NK-92 treated with Interleukin-12 subunit alpha and Interleukin-12 subunit beta, amount 100 ng/mL, for 24 hours (cell line): ENCODE data around the gene AP1S1.
"Not testable (repeated sequence)": the region's sequence is repeated elsewhere in the genome, so short reads cannot be mapped to it uniquely, and the experiment has no call there.

Source experiments
- DNase-seq: peaks from one replicate; lab custom pipeline; 2025; lab: John Stamatoyannopoulos, UW

Gene AP1S1

GRCh38 chr7:101153969-101154692, at the start of gene AP1S1:
TSS of gene AP1S1 (plus strand) at chr7:101154476. CDS start at chr7:101154515, 39 bp downstream.
- peak; percentile 96 for DNase-seq

DNA sequence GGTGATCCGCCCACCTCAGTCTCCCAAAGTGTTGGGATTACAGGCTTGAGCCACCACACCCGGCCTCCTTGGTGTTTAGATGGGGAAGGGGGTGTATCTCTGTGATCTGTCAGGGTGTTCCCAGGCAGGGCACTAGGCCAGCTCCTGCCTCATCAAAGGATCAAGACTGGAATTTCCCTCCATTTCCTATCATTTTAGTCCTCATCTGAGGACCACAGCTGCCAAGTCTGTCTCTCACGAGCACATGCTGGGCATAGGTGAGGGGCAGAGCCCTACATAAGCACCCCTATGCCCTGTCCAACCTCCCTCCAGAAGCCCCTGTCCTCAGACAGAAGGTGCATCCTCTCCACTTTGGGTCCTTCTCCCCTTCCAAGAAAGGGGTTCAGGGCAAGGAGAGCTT, 49.5 kb upstream of the AP1S1 start:
- no peak for DNase-seq

DNA sequence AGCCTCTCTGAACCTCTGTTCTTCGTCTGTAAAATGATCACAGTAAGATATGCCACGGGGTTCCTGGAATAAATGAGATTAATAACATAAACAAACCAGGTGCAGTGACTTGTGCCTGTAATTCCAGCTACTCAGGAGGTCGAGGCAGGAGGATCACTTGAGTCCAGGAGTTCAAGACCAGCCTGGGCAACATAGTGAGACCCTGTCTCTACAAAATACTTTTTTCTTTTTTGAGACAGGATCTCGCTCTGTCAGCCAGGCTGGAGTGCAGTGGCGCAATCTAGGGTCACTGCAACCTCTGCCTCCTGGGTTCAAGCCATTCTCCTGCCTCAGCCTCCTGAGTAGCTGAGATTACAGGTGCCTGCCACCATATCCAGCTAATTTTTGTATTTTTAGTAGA, 49.0 kb upstream of the AP1S1 start:
- DNase-seq = not testable (repeated sequence)

- no peak for DNase-seq
These were observed 47.9 kb upstream of the AP1S1 start for GRCh38 chr7:101106386-101106785.

DNA sequence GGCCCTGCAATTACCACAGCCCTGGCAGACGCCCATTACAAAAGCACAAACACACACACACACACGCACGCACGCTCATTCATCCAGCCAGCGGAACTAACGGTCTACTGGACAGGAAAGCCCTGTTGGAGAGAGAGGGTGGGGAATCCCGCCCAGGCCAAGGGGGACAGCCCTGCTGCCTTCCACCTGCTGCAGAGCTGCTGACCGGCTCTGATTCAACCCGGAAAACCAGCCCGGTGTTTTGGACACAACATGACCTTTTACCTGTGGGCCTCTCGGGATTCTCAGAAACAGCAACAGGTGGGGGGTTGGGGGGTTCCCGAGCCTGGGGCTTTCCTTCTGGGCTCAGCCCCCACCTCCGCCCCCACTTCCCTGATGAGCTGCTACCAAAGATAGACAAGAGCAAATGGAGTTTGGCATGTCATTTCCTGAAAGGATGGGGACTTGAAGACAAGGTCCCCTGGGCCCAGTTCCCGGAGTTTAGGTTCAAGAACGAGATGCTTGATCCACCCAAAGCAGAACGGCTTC, 45.9 kb upstream of the AP1S1 start:
- no peak for DNase-seq

GRCh38 chr7:101108961-101109360, 45.3 kb upstream of the AP1S1 start:
- no peak for DNase-seq

DNA sequence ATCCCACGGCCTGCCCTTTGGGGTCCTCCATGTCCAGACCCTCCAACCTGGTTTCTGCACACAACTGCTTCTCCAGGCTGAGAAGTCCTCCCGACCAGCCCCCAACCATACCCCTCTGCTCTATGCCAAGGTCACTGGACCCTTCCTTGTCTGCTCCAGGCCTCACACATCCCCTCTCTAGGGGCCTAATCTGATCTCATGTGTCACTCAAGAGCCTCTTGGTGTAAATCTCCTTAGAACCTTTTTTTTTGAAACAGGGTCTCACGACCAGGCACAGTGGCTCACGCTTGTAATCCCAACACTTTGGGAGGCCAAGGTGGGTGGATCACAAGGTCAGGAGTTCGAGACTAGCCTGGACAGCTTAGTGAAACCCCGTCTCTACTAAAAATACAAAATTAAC, 44.9 kb upstream of the AP1S1 start:
- no peak for DNase-seq

GRCh38 chr7:101111261-101111660, 43.0 kb upstream of the AP1S1 start:
- DNase-seq = no peak

DNA sequence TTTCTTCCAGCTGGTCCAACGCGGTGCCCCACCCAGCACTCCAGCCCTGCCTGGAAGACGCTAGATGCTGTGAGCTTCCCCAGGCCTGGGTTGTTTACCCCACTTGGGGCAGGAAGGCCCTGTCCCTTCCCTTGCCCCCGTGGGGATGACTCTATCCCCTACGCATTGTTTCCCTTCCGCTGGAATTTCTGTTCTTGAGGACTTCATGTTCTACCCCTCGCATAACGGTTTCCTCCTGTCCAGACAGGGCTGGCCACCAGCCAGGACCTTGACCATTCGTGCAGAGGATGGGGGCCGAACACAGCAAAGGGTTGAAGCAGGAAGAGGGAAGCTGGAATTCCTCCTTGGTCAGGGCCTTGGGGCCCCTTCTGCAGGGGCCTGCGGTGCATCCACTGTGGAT, 42.0 kb upstream of the AP1S1 start:
- no peak for DNase-seq

DNA sequence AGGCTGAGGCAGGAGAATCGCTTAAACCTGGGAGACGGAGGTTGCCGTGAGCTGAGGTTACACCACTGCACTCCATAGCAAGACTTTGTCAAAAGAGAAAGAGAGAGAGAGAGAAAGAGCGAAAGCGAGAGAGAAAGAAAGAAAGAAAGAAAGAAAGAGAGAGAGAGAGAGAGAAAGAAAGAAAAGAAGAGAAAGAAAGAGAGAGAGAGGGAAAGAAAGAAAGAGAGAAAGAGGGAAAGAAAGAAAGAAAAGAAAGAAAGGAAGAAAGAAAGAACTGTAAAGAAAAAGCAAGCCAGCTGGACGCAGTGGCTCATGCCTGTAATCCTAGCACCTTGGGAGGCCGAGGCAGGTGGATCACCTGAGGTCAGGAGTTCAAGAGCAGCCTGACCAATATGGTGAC, 41.1 kb upstream of the AP1S1 start:
- not testable (repeated sequence) for DNase-seq

- DNase-seq = no peak
These were observed 40.4 kb upstream of the AP1S1 start for GRCh38 chr7:101113836-101114235.

DNA sequence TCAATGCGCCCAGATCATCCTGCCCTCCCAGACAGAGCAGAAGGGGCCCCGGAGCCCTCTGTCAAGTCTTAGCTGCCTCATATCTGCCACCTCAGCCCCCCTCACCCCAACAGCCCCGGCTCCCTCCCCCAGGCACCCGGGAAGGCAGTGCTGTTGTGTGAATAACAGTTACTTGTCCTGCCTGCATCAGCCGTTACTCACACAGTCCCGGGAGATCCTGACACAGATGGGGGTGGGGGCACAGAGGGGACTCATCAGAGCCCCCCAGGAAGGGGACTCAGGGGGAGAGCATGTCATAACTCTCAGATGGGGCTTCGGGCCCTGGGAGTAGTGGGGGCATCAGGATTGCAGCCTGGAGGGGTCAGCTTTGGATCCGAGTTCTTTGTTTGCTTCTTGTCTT, 39.8 kb upstream of the AP1S1 start:
- DNase-seq = no peak

DNA sequence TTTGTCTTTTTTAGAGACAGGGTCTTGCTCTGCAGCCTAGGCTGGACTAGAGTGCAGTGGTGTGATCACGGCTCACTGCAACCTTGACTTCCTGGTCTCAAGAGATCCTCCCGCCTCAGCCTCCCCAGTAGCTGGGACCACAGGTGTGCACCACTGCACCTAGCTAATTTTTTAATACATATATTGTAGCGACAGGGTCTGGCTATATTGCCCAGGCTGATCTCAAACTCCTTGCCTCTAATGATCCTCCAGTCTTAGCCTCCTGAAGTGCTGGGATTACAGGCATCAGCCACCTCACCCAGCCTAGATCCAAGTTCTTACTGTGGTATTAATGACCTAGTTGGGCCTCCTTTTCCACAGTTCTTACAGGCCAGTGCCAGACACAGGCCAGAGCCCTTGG, 39.1 kb upstream of the AP1S1 start:
- no peak for DNase-seq

- no peak for DNase-seq
These were observed 37.4 kb upstream of the AP1S1 start for GRCh38 chr7:101116898-101117297.

- no peak for DNase-seq
These were observed 35.4 kb upstream of the AP1S1 start for GRCh38 chr7:101118856-101119255.

DNA sequence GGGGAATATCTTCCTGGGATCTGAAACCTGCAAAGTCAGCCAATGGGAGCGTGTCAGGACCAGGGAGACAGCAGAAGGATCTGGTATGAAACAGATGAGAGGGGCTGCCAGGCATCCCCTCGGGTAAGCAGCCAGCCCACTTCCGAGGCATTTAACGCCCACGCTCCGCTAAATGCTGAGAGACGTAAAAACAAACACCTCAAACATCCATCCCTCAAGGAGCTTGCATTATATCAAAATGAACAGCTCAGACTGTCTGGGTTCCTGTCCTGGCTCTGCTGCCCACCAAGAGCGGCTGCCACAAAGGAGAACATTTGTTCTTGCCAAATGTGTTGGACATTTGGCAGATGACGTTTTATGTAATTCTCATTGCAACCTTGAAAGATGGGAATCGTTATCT, 34.4 kb upstream of the AP1S1 start:
- DNase-seq = no peak

GRCh38 chr7:101120315-101120714, 34.0 kb upstream of the AP1S1 start:
- no peak for DNase-seq

GRCh38 chr7:101121631-101121990, 32.7 kb upstream of the AP1S1 start:
- DNase-seq = not testable (repeated sequence)

DNA sequence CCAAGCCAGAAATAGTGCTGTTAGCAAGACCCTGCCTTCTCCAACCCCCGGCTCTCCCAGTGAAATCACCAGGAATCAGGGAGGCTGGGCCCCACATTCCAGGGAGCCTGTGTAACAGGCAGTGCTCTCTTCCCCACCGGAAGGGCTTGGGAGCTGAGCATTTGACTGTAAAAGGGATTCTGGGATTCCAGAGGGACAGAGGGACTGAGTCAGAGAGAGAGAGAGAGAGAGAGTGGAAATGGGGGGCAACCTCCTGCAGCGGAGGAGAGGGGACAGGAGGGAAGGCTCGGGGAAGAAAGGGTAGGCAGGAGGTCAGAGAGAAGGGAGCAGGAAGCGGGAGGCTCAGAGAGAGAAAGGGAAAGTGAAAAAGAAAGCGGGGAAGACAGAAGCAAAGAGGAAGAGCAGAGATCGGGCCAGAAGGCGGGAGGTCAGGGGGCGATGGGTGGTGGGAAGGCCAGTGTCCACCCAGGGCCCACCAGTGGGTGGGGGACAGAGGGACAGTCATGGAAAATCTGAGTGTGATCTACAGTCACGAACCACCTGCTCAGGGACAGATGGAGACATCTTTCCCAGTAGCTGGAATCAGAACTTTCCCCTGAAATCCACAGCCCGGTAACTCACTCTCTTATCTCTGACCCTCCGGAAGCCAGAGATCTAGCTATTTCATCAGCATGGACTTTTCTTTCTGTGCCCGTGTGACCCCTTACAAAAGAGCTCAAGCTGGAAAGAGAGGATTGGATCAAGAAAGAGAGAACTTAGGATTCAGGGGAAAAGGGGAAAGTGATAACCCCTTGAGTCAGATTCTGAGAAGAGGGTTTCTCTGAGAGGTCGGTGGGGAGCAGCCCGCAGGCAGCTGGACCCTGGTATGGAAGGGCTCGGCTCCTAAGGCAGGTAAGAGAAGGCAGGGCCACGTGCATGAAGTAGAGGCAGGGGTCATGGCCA, 32.0 kb upstream of the AP1S1 start:
- no peak for DNase-seq

DNA sequence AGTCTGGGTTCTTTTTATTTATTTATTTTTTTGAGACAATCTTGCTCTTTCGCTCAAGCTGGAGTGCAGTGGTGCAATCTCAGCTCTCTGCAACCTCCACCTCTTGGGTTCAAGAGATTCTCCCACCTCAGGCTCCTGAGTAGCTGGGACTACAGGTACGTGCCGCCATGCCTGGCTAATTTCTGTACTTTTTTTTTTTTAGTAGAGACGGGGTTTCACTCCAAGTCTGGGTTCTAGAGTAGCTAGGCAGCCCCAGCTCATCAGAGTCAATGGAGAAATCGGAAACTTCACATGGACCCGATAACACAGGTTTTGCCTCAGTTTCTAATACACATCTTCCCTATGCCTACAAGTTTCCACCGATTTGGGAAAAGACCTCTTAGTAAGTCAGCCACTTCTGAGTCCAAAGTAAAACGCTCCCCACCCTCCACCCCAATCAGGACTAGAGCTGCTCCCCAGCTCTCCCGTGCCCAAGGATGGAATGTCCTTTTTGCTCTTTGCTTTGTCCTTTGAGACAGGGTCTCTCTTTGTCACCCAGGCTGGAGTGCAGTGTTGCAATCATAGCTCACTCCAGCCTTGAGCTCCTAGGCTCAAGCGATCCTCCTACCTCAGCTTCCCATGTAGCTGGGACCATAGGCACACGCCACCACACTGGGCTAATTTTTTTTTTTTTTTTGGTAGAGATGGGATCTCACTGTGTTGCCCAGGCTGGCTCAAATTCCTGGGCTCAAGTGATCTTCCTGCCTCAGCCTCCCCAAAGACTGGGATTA, 31.2 kb upstream of the AP1S1 start:
- DNase-seq = no peak

DNA sequence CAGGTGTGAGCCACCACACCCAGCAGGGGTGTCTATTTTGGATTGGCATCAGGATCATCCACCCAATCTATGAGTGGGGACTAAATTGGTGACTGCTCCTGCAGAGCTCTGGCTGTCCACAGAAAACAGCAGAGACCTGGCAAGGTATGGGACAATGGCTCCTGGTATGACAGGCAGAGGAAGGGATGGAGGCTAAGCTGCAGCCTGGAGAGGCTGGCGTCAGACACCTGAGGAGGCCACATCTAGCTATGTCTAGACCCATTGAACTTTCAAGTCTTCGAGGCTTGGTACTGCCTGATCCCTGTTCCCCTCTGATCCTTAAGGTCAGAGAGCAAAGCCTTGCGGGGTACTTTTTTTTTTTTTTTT, 30.6 kb upstream of the AP1S1 start:
- no peak for DNase-seq

- no peak for DNase-seq
These were observed 29.8 kb upstream of the AP1S1 start for GRCh38 chr7:101124376-101125056.
